Fibroblast of peridontal ligament (primary cell): ENCODE measurements around the gene TSPAN33.
A peak's percentile ranks its signal among the peaks of the same experiment; 100 is the strongest.

Experiments
- DNase-seq: peaks from one replicate; pipeline ENCODE4 v3.0.0-alpha.2; 2010; ENCODE audit errors: extremely low read depth

TSPAN33 gene

GRCh38 chr7:129136887-129137642, 7.4 kb upstream of the TSPAN33 start:
- DNase-seq: no peak

- no peak for DNase-seq
Observed at GRCh38 chr7:129143724-129144094, 798 bp upstream of the TSPAN33 start.

GRCh38 chr7:129144834-129145668, 544 bp downstream of the TSPAN33 start:
- no peak for DNase-seq

GRCh38 chr7:129146237-129146979, 1.9 kb downstream of the TSPAN33 start:
- no peak for DNase-seq

- no peak for DNase-seq
Observed at GRCh38 chr7:129147731-129148130, 3.2 kb downstream of the TSPAN33 start.

- no peak for DNase-seq
Observed at GRCh38 chr7:129149511-129149910, 5.0 kb downstream of the TSPAN33 start.

GRCh38 chr7:129150199-129150996, 5.9 kb downstream of the TSPAN33 start:
- no peak for DNase-seq

GRCh38 chr7:129157651-129158050, 13.1 kb downstream of the TSPAN33 start:
- no peak for DNase-seq

- no peak for DNase-seq
Observed at GRCh38 chr7:129159539-129159938, 15.0 kb downstream of the TSPAN33 start.

GRCh38 chr7:129160161-129160905, 15.8 kb downstream of the TSPAN33 start:
- no peak for DNase-seq

GRCh38 chr7:129161524-129162225, 17.2 kb downstream of the TSPAN33 start:
- no peak for DNase-seq

- DNase-seq: no peak
Observed at GRCh38 chr7:129162732-129163131, 18.2 kb downstream of the TSPAN33 start.

- peak; percentile 84 for DNase-seq
Observed at GRCh38 chr7:129163875-129164544, 19.5 kb downstream of the TSPAN33 start.

- DNase-seq: no peak
Observed at GRCh38 chr7:129166745-129167144, 22.2 kb downstream of the TSPAN33 start.

- no peak for DNase-seq
Observed at GRCh38 chr7:129167817-129168216, 23.3 kb downstream of the TSPAN33 start.

GRCh38 chr7:129168231-129169021, 23.9 kb downstream of the TSPAN33 start:
- no peak for DNase-seq

GRCh38 chr7:129169171-129169671, 24.7 kb downstream of the TSPAN33 start:
- DNase-seq: no peak

- DNase-seq: no peak
Observed at GRCh38 chr7:129169686-129170440, 25.4 kb downstream of the TSPAN33 start.
